ENCODE data around the gene DEPDC1B. TPM values are rescaled to one million over a fixed set of nuclear protein-coding genes. Genes with fewer than 3 reads are reported as not detected.
"Not testable (repeated sequence)": the region's sequence is repeated elsewhere in the genome, so short reads cannot be mapped to it uniquely, and the experiment has no call there.

Gene DEPDC1B
- polyA plus RNA-seq, 5 donors = 8.1 to 25.1 (median 14.9) TPM

DNA sequence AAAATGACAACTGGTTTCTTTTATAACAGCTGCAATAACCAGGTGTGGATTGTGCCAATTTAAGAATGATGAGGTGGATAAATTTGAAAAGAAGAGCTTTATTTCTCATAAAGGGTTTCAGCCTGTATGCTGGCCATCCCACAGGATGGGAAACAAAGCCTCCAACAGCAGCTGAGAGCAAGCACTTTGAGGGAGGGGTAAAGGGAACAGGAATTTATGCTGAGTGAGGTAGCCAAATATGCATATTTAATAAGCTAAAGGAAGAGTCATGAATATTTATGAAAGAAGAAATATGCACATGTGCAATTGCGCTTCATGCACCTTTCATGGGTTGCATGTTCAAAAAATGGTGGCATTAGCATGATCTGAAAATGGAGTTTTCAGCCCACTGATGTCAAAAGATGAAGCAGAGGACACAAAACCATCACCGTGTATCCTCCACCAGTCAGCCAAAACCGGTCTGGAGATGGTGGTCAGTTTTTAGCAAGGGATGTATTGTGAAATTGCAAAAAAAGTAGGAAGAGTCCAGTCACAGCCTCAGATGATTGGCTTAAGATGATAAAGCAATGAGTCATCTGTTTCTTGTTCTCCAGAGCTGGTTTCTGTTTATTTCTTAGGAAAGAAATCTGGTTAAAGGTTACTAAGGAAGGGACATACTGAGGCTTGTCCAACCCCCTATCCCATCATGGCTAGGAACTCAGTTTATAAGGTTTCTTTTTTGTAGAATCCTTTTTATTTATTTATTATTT, 47.9 kb downstream of the DEPDC1B start:
- DNase-seq = no peak

DNA sequence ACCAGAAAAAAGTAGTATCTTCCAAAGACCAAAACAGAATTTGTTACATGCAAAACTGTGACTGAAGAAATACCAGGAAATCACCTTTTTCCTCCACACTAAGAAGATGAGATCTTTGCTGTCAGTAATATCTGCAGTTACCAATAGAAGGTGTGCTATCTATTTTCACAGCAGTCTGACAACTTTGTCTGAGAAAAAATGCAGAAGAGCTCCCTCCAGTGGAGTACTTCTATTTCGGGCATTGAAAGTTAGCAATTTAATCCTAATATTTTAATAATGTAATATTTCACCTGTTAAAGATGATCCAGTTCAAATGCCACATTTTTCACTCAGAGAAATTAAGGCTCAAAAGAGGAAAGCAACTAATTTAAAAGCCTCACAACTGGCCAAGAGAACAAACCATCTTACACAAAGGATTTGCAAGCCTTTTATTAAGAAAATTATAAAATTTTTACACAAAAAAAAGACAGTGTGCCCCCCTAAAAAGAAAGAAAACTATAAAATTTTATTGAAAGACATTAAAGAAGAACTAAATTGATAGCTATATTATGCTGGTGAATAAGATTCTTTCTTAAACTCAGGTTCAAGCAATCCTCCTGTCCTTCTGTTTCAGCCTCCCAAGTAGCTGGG, 50.6 kb downstream of the DEPDC1B start:
- DNase-seq = no peak

DNA sequence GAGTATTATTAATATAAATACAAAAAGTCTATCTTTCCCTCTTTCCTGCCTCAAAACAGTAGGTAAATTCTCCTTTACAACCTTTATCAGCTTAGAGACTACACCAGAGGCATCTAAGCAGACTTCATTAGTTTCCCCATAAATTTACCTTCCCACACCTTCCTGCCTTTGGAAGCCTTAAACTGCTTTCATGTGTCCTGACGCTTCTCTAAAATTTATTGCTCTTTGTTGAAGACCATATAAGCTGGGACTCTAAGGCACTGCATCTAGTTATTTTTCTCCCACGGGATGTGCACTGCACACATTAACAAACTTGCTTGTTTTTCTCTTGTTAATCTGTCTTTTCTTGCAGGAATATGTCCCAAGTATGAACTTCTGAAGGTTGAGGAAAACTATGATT, 51.8 kb downstream of the DEPDC1B start:
- no peak for DNase-seq

DNA sequence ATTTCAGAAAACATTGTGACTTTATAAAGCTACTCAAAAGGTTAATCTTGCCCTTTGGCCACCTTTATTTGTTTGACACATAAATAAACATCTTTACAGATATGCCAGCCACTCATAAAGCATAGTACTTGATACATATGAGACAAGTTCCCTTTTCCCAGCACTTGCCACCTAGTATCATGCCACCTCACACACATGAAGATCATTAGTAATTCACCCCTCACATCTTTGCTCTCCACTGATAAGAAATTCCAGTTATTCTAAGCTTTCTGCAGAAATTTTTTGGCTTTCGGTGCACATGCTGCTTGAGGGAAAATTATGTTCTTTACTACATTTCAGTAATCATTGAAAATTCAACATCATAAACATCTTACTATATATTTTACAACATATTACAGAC, 59.1 kb downstream of the DEPDC1B start:
- DNase-seq = no peak

DNA sequence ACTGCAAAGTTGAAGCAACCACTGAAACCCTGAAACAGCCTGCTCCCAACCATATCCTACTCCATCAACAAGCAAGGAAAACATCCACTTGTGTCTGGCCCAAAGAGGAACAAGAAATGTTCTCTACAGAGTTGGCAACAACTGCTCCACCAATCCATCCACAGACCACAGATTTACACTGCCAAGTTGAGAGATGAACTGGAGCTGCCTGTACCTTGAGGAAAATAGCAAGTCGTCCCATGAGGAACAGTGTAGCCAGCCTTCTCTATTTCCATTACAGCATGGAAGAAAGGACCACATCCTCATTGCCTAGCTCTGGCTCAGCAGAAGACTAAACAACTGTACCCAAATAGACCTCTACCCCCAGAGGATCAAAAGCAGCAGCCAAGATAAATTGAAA, 60.4 kb downstream of the DEPDC1B start:
- DNase-seq = no peak

DNA sequence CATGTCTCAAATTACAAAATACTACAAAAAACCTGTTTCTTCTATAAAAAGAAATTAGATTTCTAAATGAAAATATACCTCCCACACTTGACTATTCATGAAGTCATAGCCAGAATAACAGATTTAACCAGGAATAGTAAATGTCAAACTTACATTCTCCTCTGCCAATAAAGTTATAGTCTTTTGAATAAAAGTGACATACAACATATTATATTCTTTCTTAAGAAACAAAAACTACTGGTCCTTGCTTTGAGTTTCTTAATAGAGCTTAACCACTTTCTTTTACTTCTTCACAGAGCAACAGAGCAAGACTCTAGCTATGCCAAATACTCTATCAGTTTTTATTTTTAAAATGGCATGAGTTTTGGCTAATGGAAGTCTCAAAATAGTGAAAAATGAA, 61.7 kb downstream of the DEPDC1B start:
- no peak for DNase-seq

DNA sequence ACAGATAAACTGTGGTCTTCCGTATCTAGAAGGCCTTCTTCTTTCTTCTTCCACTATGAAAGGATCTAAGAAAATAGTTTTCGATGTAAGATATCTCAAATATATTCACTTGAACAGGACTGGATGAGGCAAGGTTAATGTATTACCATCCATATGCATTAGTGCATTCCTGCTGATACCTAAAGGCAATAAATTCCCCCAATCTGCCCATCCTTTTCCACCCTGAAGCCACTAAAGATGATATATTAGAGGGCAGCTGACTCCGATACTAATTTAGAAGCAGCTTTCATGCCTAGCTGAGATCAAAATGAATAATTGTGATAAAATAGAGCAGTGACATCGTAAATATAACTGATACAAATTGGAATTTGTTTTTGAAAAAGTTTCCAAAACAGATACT, 63.3 kb downstream of the DEPDC1B start:
- no peak for DNase-seq

DNA sequence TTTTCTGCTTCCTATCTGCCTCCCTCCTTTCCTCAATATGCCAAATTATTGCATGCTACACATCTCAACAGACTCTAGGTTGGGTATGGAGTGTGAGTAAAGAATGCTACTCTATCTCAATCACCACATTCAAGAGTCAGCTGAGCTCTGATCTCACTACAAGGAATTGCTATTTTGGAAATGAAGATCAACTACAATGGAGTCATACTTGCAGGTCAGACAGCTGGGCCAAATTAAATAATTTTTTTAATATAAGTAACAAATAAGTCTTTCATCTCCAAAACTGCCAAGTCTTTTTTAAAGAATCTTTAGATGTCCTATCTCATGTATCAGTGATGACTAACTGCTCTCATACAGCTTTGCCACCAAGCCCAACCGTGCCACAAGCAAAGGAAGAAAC, 64.0 kb downstream of the DEPDC1B start:
- DNase-seq = no peak

DNA sequence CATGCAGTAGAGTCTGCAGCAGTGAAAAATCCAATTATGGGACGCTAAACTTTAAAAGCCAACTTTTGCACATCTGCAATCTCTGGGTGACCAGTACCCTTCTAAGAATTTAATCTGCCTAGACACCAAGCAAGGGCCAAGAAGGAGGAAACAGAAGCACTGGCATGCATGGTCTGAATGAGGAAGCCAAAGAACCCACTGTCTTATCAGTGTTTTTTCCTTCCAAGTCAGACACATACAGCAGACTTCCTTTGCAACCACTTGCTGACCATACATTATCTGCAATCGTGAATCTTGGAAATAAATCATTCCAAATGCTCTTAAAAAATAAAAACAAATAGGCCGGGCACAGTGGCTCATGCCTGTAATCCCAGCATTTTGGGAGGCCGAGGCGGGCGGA, 65.9 kb downstream of the DEPDC1B start:
- DNase-seq = no peak

DNA sequence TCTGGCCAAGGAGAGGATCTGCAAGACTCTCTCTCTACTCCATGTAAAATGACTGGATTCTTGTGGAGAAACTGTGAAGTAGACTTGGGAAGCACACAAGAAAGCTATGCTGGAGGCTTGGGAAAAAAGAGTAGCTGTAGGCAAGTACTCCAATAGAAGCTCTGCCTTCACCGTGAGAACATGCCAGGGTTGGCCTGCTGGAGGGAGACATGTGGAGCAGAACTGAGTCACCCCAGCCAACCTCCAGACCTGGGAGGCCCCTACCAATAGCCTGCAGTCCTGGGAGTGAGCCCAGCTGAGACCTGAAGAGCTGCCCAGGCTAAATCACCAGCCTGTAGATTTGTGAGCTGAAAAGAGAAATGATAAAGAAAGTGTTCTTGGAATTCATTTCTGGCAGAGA, 66.6 kb downstream of the DEPDC1B start:
- peak; percentile 9 for DNase-seq

DNA sequence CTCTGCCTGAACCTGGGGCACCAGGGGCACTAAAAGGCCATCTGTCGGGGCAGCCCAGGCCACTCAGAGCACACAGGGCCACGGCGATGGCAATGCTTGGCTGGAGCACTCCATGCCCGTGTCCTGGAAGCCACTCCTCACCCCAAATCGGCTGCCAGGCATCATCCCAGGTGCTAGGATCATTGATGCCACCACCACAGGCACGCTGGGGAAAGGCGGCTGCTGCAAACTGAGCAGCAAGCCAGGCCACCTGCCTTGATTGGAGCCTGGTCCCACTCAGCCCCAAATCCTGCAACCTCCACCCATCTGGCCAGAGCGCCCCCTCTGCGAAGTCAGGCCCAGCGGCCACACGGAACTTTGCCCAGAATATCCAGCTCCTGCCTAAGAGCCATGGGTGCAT, 67.8 kb downstream of the DEPDC1B start:
- DNase-seq = no peak

DNA sequence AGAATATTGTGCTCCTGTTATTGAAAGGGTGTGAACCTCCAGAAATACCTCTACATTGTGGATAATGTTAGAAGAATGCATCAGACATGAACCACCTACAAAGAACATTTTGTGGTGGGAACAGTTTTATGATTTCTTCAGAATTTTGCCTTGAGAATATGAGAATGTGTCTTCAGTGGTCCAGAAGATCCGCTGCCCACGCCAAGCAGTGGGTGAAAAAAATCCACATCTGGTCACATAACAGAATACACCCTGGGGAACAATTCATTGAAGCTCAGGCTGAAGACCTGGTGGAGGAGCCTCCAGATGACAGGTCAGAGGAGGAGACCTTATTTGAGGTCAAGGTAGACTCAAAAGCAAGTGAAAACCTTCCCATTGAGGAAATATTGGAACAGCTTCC, 69.1 kb downstream of the DEPDC1B start:
- DNase-seq = no peak

DNA sequence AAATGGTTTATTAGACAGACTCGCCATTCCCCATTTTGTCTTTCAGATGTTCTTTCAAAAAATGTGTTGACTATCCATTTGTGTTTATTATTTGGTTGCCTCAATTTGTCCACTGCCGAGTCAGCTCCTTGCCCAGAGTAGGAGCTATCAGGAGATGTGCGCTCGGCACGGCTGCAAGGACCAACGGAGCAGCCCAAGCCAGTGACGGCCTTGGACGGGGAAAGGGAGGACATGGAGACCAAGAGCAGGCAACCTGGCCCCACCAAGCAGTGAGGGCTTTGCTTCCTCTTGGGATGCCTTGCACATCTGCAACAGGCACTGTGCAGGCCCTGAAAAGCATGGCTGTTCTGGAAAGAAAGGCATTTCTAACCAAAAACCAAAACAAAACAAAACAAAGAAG, 69.8 kb downstream of the DEPDC1B start:
- no peak for DNase-seq

DNA sequence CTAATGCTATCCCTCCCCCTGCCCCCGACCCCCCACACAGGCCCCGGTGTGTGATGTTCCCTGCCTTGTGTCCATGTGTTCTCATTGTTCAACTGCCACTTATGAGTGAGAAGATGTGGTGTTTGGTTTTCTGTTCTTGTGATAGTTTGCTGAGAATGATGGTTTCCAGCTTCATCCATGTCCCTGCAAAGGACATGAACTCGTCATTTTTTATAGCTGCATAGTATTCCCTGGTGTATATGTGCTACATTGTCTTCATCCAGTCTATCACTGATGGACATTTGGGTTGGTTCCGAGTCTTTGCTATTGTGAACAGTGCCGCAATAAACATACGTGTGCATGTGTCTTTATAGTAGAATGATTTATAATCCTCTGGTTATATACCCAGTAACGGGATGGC, 75.1 kb downstream of the DEPDC1B start:
- not testable (repeated sequence) for DNase-seq

DNA sequence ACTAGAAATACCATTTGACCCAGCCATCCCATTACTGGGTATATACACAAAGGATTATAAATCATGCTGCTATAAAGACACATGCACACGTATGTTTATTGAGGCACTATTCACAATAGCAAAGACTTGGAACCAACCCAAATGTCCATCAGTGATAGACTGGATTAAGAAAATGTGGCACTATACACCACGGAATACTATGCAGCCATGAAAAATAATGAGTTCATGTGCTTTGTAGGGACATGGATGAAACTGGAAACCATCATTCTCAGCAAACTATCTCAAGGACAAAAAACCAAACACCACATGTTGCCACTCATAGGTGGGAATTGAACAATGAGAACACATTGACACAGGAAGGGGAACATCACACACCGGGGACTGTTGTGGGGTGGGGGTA, 79.2 kb downstream of the DEPDC1B start:
- DNase-seq = not testable (repeated sequence)

DNA sequence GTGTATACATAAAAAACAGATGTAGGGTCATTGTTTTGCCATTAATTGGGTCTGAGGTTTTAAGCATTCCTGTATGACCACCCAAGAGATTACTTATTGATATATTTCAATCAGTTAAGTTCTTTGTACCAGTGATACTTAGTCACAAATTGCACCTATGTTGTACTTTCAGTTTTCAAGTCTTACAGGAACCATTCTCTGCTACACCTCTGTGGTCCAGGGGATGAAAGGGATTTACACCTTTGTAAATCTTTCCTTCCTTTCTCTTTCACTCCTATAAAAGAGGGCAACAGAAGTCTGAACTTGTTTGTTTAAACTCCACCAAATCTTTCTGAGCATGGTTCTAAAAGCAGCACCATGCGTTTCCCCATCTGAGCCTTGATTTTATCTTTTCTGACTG, 86.1 kb downstream of the DEPDC1B start:
- no peak for DNase-seq

DNA sequence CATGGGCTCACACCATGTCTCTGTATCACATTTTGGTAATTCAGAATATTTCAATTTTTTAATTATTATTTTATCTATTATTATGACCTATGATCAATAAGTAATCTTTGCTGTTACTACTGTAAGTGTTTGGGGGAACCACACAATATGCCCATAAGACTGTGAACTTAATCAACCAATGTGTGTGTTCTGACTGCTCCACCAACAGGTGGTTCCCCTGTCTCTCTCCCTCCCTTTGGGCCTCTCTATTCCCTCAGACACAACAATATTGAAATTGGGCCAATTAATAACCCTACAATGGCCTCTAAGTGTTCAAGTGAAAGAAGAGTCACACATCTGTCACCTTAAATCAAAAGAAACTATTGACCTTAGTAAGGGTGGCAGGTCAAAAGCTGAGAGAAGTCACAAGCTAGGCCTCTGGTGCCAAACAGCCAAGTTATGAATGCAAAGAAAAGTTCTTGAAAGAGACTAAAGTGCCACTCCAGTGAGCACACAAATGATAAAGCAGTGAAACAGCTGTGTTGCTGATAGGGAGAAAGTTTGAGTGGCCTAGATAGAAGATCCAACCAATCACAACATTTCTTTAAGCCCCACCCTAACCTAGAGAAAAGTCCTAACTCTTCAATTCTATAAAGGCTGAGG, 88.7 kb downstream of the DEPDC1B start:
- DNase-seq = no peak

DNA sequence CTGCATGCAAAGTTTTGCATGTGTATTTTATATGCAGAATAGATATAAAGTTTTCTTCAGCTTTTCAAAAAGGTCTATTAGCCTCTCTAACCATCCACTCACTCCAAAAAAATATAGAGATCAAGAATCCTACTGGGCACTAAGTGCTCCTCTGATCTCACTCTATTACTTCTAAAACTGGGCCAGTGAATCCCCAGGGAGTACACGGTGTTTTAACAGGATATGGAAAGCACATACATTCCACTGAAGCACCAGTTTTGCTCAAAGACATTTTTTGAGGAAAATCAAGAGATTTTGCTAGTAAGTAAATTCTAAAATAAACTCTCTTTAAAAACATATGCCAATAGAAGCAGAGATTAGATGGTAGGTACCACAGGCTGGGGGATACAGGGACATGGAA, 95.2 kb downstream of the DEPDC1B start:
- DNase-seq = no peak

DNA sequence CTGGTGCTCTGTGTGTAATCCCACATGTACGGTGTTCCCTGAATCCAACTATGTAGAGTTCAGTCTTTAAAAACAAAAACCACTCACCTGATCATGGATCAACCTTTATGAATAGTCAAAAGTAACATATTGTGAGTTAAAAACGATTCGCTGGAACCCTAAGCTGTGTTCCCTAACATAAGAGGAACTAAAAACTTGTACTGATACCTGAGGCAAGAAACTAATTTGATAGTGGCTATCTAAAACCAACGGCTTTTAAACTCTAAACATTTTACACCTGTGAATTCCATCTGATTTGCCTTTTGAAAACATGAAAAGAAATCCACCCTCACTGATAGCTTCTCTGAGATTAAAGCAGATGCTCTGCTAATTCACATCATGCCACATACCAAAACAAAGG, 101.5 kb downstream of the DEPDC1B start:
- no peak for DNase-seq

DNA sequence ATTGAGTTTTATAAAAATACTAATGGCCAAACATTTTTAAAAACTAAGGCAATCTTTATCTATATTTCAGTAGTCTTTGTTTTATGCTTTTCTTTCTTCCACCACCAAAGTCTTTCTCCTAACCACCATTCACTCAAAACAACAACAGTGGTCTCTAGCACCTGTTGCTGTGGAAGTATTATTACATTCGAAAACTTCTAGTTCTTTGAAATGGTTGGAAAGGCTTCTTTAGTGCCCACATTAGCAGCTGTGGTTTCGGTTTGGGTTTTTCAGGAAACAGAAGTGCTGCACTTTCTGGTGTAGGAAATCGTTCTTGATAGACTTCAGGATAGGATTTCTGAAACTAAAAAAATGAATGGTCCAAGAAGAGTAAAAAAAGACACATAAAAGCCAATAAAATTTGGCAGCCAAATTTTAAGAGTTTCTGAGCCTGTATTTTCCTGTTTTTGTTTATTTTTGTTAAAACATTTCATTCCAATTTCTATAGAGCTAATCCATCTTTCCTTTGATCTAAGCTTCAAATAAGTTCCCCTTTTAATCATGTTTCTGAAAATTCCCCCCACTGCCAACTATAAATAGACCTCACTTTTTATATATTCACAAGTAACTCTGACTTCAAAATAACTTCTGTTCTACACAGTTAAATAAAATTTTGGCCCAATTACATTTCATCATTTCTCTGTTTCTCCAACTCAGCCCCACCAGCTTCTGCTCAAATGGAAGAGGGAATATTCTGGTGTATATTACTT, 102.2 kb downstream of the DEPDC1B start:
- peak in 1 of 2 donors; percentile 6 for DNase-seq

DNA sequence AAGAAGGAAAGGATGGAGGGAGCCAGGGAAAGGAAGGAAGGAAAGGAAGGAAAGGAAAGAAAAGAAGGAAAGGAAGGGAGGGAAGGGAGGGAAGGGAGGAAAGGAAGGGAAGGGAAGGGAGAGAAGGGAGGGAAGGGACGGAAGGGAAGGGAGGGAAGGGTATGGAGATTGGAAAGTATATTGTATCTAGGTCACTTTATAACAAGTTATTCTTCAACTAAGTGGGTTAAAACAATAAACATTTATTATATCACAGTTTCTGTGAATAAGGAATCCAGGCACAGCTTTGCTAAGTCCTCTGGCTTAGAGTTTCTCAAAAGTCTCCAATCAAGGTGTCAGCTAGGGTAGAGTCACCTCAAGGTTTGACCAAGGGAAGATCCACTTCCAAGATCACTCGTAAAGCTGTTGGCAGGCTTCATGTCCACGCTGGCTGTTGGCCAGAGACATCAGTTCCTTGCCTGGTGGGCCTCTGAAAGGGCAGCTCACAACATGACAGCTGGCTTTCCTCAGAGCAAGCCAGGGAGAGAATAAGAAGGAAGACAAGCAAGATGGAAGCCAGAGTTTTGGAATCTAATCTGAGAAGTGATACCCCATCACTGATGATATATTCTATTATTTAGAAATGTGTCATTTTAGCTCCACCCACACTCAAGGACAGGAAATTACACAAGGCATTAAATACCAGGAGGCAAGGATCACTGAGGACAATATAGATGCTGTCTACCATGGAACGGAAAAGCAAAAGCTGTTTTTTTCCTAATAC, 105.1 kb downstream of the DEPDC1B start:
- peak; percentile 25 to 31 for DNase-seq

DNA sequence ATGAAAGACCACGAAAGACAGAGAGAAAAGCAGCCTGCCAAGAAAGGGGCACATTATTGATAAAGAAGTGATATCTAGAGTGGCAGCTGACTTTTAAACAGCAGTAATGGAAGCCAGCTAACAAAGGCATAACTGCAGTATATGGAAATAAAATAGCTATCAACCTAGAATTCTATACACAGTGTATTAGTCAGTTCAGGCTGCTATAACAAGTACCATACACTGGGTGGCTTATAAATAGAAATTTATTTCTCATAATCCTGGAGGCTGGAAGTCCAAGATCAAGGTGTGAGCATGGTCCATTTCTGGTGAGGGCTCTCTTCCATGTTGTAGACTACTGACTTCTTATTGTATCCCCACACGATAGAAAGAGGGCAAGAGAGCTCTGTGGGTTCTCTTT, 109.8 kb downstream of the DEPDC1B start:
- DNase-seq = no peak
